HepG2 (cell line): ENCODE results near the gene PHB1. TPM values are rescaled to one million over a fixed set of nuclear protein-coding genes. Genes with fewer than 3 reads are reported as not detected.

ENCODE experiments used
- ARHGAP35 ChIP-seq: sonication (generic); formaldehyde crosslinking; IDR thresholded peaks from 2 replicates; pipeline ENCODE4 v1.9.0; 2022; ENCODE audit warnings: mild to moderate bottlenecking, inconsistent platforms, moderate library complexity, missing genetic modification reagents, borderline replicate concordance
- CENPT ChIP-seq: sonication (generic); formaldehyde crosslinking; IDR thresholded peaks from 2 replicates; pipeline ENCODE4 v1.8.0; 2022; ENCODE audit warnings: low read depth, mild to moderate bottlenecking, moderate library complexity, missing genetic modification reagents
- E2F5 ChIP-seq: sonication (generic); formaldehyde crosslinking; conservative IDR thresholded peaks from 2 replicates; pipeline ENCODE4 v1.4.0; 2020; ENCODE audit warnings: missing genetic modification reagents
- HOXA5 ChIP-seq: sonication (generic); formaldehyde crosslinking; IDR thresholded peaks from 2 replicates; pipeline ENCODE4 v1.4.0; 2020; ENCODE audit warnings: missing genetic modification reagents
- REST ChIP-seq, 2 experiments: IDR thresholded peaks; 2 replicates each; pipeline ENCODE4 v1.6.1; 2011 to 2012; ENCODE audit warnings: low read length in 2 of 2, borderline replicate concordance in 1 of 2, low read depth in 1 of 2, mild to moderate bottlenecking in 1 of 2, moderate library complexity in 1 of 2
- TBP ChIP-seq: sonication (generic); formaldehyde crosslinking; IDR thresholded peaks from 2 replicates; pipeline ENCODE4 v1.5.0; 2020; ENCODE audit warnings: missing genetic modification reagents
- TOE1 ChIP-seq: sonication (generic); formaldehyde crosslinking; IDR thresholded peaks from 2 replicates; pipeline ENCODE4 v1.4.0; 2020; ENCODE audit warnings: mild to moderate bottlenecking, missing genetic modification reagents
- ZFP36 ChIP-seq: fragments of 150-350 bp; IDR thresholded peaks from 2 replicates; pipeline ENCODE4 v1.6.1; 2018; ENCODE audit warnings: borderline replicate concordance, low read length, low read depth; ENCODE audit not compliant: partially characterized antibody
- ZNF30 ChIP-seq: sonication (generic); formaldehyde crosslinking; IDR thresholded peaks from 2 replicates; pipeline ENCODE4 v1.5.0; 2020; ENCODE audit warnings: mild to moderate bottlenecking, missing genetic modification reagents
- ZNF567 ChIP-seq: sonication (generic); formaldehyde crosslinking; IDR thresholded peaks from 2 replicates; pipeline ENCODE4 v1.8.1; 2023; ENCODE audit warnings: mild to moderate bottlenecking, missing genetic modification reagents, borderline replicate concordance
- polyA plus RNA-seq, 8 experiments: library from polyadenylated mRNA; depleted of rRNA in 3 of 8; stranded (reverse) in 7 of 8; unstranded in 1 of 8; fragments of >200 nt; fragmentation: Illumina TruSeq in 4 of 8; extraction: Trizol in 4 of 8; gene quantifications; 2 replicates each; pipeline versions ENCODE4 v1.2.1 to v1.2.3, GENCODE V29; 2011 to 2016; ENCODE audit warnings: low read depth in 4 of 8, missing spikeins in 1 of 8, mixed read lengths in 1 of 8; ENCODE audit not compliant: insufficient read depth in 1 of 8
- total RNA-seq, 5 experiments: library from RNA; depleted of rRNA; stranded (reverse); fragments of >200 nt; fragmentation: Illumina TruSeq; extraction: Trizol; gene quantifications; 2 replicates each; pipeline ENCODE4 v1.2.3, GENCODE V29; 2016; ENCODE audit warnings: low read depth in 1 of 5
- TF ChIP-seq, protein P1 (sequence below): fragments of 450-650 bp; IDR thresholded peaks from 2 replicates; pipeline ENCODE4 v1.6.1; 2017; ENCODE audit warnings: mild to moderate bottlenecking
- TF ChIP-seq, protein P2 (sequence below): sonication (generic); formaldehyde crosslinking; IDR thresholded peaks from 2 replicates; pipeline ENCODE4 v1.4.0; 2020; ENCODE audit warnings: missing genetic modification reagents
- TF ChIP-seq, protein P3 (sequence below): sonication (generic); formaldehyde crosslinking; IDR thresholded peaks from 2 replicates; pipeline ENCODE4 v1.5.0; 2020; ENCODE audit warnings: mild to moderate bottlenecking, missing genetic modification reagents, borderline replicate concordance

Gene PHB1
- total and polyA plus RNA-seq, 2 of the 13 experiments (the other 11 are each of a cell fraction or from before 2014, with no cell fraction given), result 515 to 688 TPM

DNA sequence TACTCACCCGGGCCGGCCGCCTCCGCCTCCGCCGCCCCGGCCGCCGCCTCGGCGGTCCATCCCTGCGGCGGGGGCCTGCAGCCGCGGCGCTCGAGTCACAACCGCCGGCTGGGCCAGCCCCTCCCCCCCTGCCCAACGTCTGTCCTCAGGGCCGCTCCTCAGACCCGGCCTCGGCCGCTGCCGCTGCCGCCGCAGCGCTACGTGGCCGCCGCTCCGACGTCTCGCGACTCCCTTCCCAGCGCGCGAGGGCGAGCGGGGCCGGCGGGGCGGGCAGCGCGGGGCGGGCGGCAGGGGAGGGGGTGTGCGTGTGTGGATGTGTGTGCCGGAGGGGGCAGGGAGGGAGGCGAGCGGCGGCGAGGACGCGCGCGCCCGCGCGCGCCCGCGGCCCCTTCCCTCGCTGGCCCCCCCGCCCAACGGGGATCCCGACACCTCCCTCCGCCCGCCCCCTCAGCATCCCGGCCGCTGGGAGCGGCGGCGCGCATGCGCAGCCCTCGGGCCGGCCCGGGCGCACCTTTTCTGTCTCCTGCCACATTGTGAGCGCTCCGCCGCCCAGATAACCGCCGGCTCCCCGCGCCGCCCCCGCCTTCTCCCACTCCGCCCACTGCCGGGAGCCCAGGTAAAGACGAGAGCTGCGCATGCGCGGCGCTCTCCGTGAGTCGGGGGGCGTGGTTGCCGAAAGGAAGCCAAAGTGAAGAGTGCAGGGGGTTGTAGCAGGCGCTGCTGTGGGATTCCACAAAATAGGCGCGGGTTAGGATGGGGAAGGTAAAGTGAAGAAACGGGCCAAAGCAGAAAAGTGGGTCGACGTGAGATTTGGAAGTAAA, 52.6 kb downstream of the PHB1 start, which contains the start of gene ZNF652 (continued):
- TF ChIP-seq, protein P1, sequence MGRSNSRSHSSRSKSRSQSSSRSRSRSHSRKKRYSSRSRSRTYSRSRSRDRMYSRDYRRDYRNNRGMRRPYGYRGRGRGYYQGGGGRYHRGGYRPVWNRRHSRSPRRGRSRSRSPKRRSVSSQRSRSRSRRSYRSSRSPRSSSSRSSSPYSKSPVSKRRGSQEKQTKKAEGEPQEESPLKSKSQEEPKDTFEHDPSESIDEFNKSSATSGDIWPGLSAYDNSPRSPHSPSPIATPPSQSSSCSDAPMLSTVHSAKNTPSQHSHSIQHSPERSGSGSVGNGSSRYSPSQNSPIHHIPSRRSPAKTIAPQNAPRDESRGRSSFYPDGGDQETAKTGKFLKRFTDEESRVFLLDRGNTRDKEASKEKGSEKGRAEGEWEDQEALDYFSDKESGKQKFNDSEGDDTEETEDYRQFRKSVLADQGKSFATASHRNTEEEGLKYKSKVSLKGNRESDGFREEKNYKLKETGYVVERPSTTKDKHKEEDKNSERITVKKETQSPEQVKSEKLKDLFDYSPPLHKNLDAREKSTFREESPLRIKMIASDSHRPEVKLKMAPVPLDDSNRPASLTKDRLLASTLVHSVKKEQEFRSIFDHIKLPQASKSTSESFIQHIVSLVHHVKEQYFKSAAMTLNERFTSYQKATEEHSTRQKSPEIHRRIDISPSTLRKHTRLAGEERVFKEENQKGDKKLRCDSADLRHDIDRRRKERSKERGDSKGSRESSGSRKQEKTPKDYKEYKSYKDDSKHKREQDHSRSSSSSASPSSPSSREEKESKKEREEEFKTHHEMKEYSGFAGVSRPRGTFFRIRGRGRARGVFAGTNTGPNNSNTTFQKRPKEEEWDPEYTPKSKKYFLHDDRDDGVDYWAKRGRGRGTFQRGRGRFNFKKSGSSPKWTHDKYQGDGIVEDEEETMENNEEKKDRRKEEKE, result no peak
- TF ChIP-seq TBP (no peak), HOXA5 (CRISPR knock-in tag) (no peak), E2F5 (CRISPR knock-in tag) (0 out of 2 replicates have a peak, but pooled peaks have one; percentile 28), CENPT (CRISPR knock-in tag) (0 out of 2 replicates have a peak, but pooled peaks have one; percentile 13), ZNF567 (CRISPR knock-in tag) (no peak), TOE1 (CRISPR knock-in tag) (no peak), REST (IDR thresholded peaks at IDR 0.05; ENCODE audit: borderline replicate concordance in 1 of 2, low read depth in 1 of 2, low read length in 2 of 2) (no peak; a peak in 1 of 4 replicates), ARHGAP35 (CRISPR knock-in tag) (0 out of 2 replicates have a peak, but pooled peaks have one; percentile 33), ZNF30 (CRISPR knock-in tag) (no peak), ZFP36 (no peak)
- TF ChIP-seq, protein P2, sequence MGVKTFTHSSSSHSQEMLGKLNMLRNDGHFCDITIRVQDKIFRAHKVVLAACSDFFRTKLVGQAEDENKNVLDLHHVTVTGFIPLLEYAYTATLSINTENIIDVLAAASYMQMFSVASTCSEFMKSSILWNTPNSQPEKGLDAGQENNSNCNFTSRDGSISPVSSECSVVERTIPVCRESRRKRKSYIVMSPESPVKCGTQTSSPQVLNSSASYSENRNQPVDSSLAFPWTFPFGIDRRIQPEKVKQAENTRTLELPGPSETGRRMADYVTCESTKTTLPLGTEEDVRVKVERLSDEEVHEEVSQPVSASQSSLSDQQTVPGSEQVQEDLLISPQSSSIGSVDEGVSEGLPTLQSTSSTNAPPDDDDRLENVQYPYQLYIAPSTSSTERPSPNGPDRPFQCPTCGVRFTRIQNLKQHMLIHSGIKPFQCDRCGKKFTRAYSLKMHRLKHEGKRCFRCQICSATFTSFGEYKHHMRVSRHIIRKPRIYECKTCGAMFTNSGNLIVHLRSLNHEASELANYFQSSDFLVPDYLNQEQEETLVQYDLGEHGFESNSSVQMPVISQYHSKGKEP (CRISPR knock-in tag), result no peak
- TF ChIP-seq, protein P3, sequence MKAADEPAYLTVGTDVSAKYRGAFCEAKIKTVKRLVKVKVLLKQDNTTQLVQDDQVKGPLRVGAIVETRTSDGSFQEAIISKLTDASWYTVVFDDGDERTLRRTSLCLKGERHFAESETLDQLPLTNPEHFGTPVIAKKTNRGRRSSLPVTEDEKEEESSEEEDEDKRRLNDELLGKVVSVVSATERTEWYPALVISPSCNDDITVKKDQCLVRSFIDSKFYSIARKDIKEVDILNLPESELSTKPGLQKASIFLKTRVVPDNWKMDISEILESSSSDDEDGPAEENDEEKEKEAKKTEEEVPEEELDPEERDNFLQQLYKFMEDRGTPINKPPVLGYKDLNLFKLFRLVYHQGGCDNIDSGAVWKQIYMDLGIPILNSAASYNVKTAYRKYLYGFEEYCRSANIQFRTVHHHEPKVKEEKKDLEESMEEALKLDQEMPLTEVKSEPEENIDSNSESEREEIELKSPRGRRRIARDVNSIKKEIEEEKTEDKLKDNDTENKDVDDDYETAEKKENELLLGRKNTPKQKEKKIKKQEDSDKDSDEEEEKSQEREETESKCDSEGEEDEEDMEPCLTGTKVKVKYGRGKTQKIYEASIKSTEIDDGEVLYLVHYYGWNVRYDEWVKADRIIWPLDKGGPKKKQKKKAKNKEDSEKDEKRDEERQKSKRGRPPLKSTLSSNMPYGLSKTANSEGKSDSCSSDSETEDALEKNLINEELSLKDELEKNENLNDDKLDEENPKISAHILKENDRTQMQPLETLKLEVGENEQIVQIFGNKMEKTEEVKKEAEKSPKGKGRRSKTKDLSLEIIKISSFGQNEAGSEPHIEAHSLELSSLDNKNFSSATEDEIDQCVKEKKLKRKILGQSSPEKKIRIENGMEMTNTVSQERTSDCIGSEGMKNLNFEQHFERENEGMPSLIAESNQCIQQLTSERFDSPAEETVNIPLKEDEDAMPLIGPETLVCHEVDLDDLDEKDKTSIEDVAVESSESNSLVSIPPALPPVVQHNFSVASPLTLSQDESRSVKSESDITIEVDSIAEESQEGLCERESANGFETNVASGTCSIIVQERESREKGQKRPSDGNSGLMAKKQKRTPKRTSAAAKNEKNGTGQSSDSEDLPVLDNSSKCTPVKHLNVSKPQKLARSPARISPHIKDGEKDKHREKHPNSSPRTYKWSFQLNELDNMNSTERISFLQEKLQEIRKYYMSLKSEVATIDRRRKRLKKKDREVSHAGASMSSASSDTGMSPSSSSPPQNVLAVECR (CRISPR knock-in tag), result peak; percentile 54; the same call in 1 of the 2 replicates
